ENCODE data around the gene GRAP2.
"Not testable (repeated sequence)": the region's sequence is repeated elsewhere in the genome, so short reads cannot be mapped to it uniquely, and the experiment has no call there.

GRAP2 gene

DNA sequence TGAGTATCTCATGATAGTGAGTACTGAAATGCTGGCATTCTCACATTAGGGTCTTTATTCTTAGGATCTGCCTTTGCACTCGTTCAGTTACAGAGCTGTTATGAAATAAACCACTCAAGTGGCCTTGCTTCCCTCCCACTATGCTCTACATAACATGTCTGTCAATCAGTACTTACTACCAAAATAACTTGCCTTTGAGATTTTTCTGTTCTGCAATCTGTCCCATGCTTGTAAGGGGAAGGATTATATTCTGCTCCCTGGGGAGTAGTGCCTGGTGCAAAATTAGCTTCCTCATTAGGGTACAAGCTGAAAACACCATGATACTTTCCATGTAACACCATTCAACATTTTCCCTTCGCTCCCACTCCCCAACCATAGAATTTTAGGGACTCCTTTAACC, 1.9 kb upstream of the GRAP2 start:
- DNase-seq = no peak

- no peak for DNase-seq
These were observed 772 bp downstream of the GRAP2 start for GRCh38 chr22:39901565-39902146.

GRCh38 chr22:39904024-39904423, 3.1 kb downstream of the GRAP2 start:
- not testable (repeated sequence) for DNase-seq

DNA sequence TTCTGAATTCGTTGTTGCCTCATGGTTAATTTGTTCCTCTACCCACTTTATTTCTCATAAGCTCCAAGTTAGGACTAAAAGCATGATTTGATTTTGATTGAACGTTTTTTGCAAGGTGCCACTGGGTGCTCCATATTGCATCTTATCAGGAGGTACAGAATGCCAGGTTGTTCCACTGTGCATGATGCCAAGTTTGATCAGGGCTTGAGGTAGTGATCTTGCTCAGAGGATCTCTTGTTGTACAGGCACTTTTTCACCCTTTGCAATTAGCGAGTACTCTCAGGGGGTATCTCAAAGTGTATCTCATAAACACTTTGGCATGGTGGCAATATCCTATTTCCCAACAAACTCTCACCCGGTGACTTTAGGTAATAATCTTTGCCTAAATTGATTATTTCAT, 4.0 kb downstream of the GRAP2 start:
- no peak for DNase-seq

DNA sequence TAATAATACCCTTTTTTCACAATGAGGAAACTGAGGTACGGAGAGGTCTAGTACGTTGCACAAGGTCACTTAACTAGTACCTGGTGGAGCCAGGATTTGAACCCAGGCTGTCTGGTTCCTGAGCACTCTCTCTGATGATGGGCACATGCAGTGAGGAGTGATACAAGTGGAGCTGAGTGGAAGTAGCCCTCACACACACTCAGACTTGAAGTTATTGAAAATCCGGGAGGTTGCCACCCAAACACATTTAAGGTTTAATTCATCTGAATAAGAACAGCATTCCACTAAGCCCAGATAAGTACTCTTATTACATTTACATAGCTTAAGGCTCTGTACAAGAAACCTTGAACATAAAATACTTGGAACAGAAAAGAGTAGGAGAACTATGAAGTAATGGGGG, 4.8 kb downstream of the GRAP2 start:
- DNase-seq = no peak

GRCh38 chr22:39906207-39906606, 5.3 kb downstream of the GRAP2 start:
- DNase-seq = no peak

GRCh38 chr22:39907047-39907446, 6.2 kb downstream of the GRAP2 start:
- DNase-seq = no peak

DNA sequence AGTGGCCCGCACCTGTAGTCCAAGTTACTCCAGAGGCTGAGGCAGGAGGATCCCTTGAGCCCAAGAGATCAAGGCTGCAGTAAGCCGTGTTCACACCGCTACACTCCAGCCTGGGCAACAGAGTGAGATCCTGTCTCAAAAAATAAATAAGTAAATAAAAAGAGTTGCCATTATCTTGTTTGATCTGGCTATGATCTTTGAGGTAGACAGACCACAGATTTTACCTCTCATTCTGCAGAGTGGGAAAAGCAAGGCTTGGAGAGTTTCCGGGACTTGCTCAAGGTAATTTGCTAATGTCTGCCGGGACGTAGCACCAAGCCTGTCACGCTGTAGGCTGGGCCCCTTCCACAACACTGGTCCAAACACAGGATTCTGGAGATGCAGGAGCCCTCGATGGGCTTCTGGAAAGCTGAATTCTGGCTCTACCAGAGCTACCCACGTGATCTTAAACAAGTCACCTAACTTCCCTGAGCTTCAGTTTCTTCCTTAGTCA, 6.8 kb downstream of the GRAP2 start:
- peak; percentile 74 for DNase-seq

- no peak for DNase-seq
These were observed 7.3 kb downstream of the GRAP2 start for GRCh38 chr22:39908136-39908535.

DNA sequence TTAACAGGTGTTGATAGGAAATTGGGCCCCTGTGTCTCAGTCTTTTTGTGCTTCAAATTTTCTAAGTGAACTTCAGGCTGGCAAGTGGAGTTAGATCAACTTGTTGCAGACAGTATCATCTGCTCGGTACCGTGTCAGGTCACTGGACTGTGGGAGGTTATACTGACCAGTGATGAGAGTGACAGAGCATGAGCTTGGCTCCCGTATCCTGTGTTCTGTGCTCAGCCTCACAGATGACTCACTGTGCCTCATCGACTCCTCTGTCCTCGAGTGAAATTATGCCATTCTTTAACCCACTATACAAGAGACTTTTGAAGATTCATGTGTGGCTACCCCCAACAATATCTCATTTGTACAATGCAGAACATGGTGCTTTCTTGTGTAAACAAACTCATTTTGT, 7.9 kb downstream of the GRAP2 start:
- no peak for DNase-seq

- no peak for DNase-seq
These were observed 10.2 kb downstream of the GRAP2 start for GRCh38 chr22:39910876-39911613.

GRCh38 chr22:39913321-39913720, 12.4 kb downstream of the GRAP2 start:
- no peak for DNase-seq

DNA sequence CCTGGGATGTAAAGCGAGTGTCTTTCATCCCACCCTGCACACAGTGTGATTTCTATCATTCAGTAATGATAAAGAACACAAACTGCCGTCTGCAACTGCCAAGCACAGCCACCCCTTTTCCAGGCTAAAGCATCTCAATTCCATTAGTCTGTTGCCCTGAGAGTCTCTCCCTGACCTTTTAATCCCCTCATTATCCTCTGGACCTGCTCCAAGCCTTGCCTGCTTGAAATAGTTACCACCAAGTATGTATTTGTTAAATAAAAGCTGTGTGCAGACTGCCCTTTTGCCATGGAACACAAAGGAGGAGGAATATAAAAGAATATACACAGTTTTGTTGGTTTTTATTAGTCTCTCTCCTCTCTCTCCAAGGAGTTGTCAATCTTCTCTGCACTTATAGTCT, 13.0 kb downstream of the GRAP2 start:
- DNase-seq = no peak

DNA sequence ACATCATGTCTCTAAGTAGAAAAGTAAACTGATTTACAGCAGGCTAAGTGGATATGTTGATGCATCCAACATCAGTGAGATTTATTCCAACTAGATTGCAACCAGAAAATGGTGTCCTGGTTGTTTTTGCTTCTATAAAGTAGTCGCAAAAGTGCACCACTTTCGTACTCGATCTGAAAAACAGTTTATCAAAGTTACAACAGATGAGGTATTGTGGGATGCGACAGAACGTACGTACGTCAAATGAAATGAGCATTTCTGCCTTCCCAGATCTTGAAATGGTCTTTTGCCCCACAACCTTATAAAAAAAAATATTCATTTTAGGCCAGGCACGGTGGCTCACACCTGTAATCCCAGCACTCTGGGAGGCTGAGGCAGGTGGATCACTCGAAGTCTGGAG, 13.7 kb downstream of the GRAP2 start:
- no peak for DNase-seq

GRCh38 chr22:39915295-39915726, 14.4 kb downstream of the GRAP2 start:
- DNase-seq = no peak

DNA sequence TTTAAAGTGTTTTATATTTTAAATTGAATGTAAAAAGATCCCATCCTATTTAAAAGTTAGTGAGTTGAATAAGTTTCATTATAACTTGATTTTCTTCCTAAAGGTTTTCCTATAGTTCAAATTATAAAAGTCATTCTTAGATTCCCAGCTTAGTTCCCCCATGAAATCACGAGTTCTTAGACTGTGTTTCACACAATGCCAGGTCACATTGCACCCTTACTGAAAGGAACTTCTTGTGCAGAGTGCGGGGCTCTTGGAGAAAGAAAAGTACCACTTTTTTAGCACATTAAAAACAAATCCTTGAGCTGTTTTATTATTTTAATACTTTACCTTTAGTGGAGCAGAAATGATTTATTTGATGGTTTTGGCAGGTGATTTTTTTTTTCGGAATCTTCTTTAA, 15.6 kb downstream of the GRAP2 start:
- no peak for DNase-seq

DNA sequence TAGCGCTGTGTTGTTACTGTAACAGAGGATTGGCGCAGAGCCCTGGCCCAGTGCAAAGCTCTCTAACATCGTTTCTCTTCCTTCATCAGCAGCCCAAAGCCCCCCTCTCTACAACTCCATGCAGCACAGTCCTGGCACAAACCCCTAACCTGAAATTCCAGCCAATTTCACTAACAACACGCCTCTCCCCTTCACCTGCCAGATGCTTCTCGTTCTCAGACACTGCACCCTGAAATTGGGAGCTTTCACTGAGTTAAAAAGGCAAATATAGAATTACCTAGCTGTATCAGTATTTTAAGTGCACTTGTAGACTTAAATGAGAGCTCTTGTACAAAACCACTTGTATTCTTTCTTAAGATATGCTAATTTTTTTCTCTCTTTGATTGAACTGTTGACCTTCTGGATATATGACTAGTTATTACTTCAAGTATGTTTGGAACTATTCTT, 16.3 kb downstream of the GRAP2 start:
- no peak for DNase-seq

GRCh38 chr22:39917776-39918495, 17.1 kb downstream of the GRAP2 start:
- no peak for DNase-seq

DNA sequence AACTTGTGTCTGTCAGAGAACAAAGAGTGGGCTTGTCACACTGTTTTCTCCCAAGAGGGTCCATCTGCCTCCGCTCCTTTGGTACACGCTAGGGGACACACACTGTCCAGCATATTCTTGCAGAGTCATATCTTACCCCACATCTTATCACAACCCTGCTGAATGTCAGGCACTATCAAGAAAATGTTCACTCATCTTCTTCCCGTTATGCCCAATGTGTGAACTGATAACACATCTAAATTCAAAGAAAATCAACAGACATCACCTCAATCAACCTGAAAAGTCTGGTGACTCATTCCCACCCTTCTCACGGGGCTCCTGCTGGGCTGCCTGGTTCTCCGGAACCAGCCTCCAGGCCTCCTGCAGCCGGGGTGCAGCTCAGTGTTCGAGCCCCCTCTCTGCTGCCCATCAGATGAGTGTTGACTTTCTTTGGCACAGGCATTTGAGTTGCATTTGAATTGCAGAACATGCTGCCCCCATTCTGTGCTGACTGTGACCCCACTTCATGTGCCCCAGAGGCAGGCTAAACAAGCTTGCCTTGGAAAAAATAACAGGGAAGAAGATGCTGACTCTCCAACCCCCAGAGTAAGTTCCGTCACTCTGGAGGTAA, 19.4 kb downstream of the GRAP2 start:
- DNase-seq = peak; percentile 88

- DNase-seq = no peak
These were observed 22.8 kb downstream of the GRAP2 start for GRCh38 chr22:39923696-39924095.

GRCh38 chr22:39924286-39924685, 23.4 kb downstream of the GRAP2 start:
- peak; percentile 62 for DNase-seq

- peak; percentile 59 for DNase-seq
These were observed 24.4 kb downstream of the GRAP2 start for GRCh38 chr22:39925273-39925672.

- DNase-seq = no peak
These were observed 25.2 kb downstream of the GRAP2 start for GRCh38 chr22:39925909-39926679.
